Neural progenitor cell (in vitro differentiated cells): ENCODE measurements around the gene KCNMA1. TPM values are rescaled to one million over a fixed set of nuclear protein-coding genes. Genes with fewer than 3 reads are reported as not detected.

Source experiments
- DNase-seq: peaks from one replicate; pipeline ENCODE4 v3.0.0-alpha.2; 2016; ENCODE audit warnings: low spot score
- H2AFZ ChIP-seq: fragments of 200-600 bp; sonication (generic); replicated peaks from 2 replicates; pipeline ENCODE4 v1.6.1; 2016; ENCODE audit warnings: antibody characterized with exemption
- H3F3A ChIP-seq: fragments of 200-600 bp; sonication (generic); 2 replicates; pipeline ENCODE4 v1.6.1; 2016; ENCODE audit warnings: antibody characterized with exemption, low read depth
- H3K27ac ChIP-seq: fragments of 200-600 bp; sonication (generic); 2 replicates; pipeline ENCODE4 v1.5.1; 2016; ENCODE audit warnings: mild to moderate bottlenecking
- H3K27me3 ChIP-seq: fragments of 200-600 bp; sonication (generic); 2 replicates; pipeline ENCODE4 v1.6.1; 2016; ENCODE audit warnings: mild to moderate bottlenecking, moderate library complexity
- H3K36me3 ChIP-seq: fragments of 200-600 bp; sonication (generic); 2 replicates; pipeline ENCODE4 v1.5.1; 2016
- H3K4me1 ChIP-seq: fragments of 200-600 bp; sonication (generic); 2 replicates; pipeline ENCODE4 v1.6.1; 2016; ENCODE audit warnings: mixed run types
- H3K4me2 ChIP-seq: fragments of 200-600 bp; sonication (generic); 2 replicates; pipeline ENCODE4 v1.6.1; 2016
- H3K4me3 ChIP-seq: fragments of 200-600 bp; sonication (generic); 2 replicates; pipeline ENCODE4 v1.5.1; 2016
- H3K79me2 ChIP-seq: fragments of 200-600 bp; sonication (generic); 2 replicates; pipeline ENCODE4 v1.6.1; 2016; ENCODE audit warnings: low read depth
- H3K9ac ChIP-seq: fragments of 200-600 bp; sonication (generic); 2 replicates; pipeline ENCODE4 v1.6.1; 2016
- H3K9me3 ChIP-seq: fragments of 200-600 bp; sonication (generic); 2 replicates; pipeline ENCODE4 v1.5.1; 2016; ENCODE audit warnings: low read depth
- H4K20me1 ChIP-seq: fragments of 200-600 bp; sonication (generic); 2 replicates; pipeline ENCODE4 v1.6.1; 2016; ENCODE audit warnings: low read depth
- H3K27ac Mint-ChIP-seq: 3 replicates; pipeline ENCODE4 v1.8.0; 2021; ENCODE audit warnings: mixed read lengths
- H3K27me3 Mint-ChIP-seq: 2 replicates; pipeline ENCODE4 v1.8.0; 2022; ENCODE audit warnings: low read depth, mild to moderate bottlenecking, inconsistent platforms, moderate library complexity, mixed read lengths; ENCODE audit not compliant: insufficient read depth
- H3K36me3 Mint-ChIP-seq: 3 replicates; pipeline ENCODE4 v1.8.0; 2021; ENCODE audit warnings: mixed read lengths
- H3K4me1 Mint-ChIP-seq: 3 replicates; pipeline ENCODE4 v1.8.0; 2021; ENCODE audit warnings: mixed read lengths
- H3K4me3 Mint-ChIP-seq: 3 replicates; pipeline ENCODE4 v1.8.0; 2021; ENCODE audit warnings: mild to moderate bottlenecking, moderate library complexity, mixed read lengths
- H3K9me3 Mint-ChIP-seq: 3 replicates; pipeline ENCODE4 v1.8.0; 2020; ENCODE audit warnings: mixed read lengths
- EZH2 ChIP-seq: fragments of 200-600 bp; sonication (generic); IDR thresholded peaks from 2 replicates; pipeline ENCODE4 v1.6.1; 2017; ENCODE audit warnings: antibody characterized with exemption, mild to moderate bottlenecking, moderate library complexity
- EZH2phosphoT487 ChIP-seq: fragments of 200-600 bp; sonication (generic); IDR thresholded peaks from 2 replicates; pipeline ENCODE4 v1.6.1; 2017; ENCODE audit warnings: antibody characterized with exemption
- total RNA-seq: library from RNA; depleted of rRNA; stranded (reverse); fragments of >200 nt; gene quantifications from 2 replicates; pipeline ENCODE4 v1.2.3, GENCODE V29; 2015; ENCODE audit warnings: low replicate concordance
- TF ChIP-seq, protein P1 (sequence below): fragments of 200-600 bp; sonication (generic); IDR thresholded peaks from 2 replicates; pipeline ENCODE4 v1.5.1; 2017; ENCODE audit warnings: antibody characterized with exemption, mild to moderate bottlenecking

The KCNMA1 gene
- total RNA-seq, 1 donor from 2014 or later: 2.4 TPM

DNA sequence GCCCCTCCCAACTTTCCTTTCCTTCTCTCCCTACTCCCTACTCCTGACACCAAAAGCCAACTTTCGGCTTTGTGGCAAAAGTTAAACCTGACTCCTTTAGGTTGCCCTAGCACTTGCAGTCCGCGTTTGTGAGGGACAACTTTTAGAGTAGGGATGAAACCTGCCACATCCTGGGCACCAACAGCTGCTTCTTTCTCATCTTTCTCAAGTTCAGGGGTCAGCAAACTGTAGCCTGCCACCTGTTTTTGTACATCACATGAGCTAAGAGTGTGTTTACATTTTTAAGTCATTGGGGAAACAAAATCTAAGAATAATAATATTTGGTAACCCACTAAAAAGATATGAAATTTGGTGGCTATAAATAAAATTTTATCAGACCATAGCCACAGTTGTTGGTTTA is 660.6 kb downstream of the KCNMA1 start:
- Mint-ChIP-seq H3K27me3 (no peaks in the 10 kb centered on the region), H3K9me3 (peaks cover 5% of the 10 kb centered on the region)
- H3K4me1 ChIP-seq: peaks cover 9% of the 10 kb centered on the region

DNA sequence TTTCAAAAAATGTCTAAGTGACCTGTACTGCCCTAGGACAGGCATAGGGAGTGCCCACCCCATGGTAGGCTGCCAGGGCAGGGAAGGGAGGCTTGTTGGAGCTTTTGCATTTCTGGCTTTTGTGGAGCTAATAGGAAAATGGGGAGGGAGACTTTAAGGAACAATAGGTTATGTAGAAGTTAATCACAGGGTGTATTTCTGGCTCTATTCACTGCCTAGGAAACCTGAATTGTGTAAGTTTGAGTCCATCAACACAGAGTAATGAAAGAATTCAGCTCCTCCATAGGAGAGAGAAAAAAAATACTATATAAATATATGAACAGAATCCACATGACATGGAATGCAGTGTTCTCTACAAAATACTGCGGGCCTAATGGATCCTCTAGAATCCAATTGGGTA is 661.5 kb downstream of the KCNMA1 start:
- Histone ChIP-seq H3K9me3 (no peaks in the 10 kb centered on the region), H2AFZ (no peak overlapping the region), H3K4me2 (no peak overlapping the region), H3K9ac (no peak overlapping the region), H3F3A (peaks cover 2% of the 10 kb centered on the region), H3K27me3 (no peaks in the 10 kb centered on the region), H3K4me3 (no peak overlapping the region), H3K79me2 (no peaks in the 10 kb centered on the region), H3K36me3 (no peaks in the 10 kb centered on the region), H3K27ac (no peak overlapping the region), H4K20me1 (no peaks in the 10 kb centered on the region), H3K4me1 (peaks cover 9% of the 10 kb centered on the region)
- no peak for DNase-seq
- Mint-ChIP-seq H3K27ac (no peak overlapping the region), H3K36me3 (no peaks in the 10 kb centered on the region), H3K9me3 (peaks cover 4% of the 10 kb centered on the region), H3K27me3 (no peaks in the 10 kb centered on the region), H3K4me3 (no peak overlapping the region), H3K4me1 (peaks cover 20% of the 10 kb centered on the region)
- TF ChIP-seq, protein P1, sequence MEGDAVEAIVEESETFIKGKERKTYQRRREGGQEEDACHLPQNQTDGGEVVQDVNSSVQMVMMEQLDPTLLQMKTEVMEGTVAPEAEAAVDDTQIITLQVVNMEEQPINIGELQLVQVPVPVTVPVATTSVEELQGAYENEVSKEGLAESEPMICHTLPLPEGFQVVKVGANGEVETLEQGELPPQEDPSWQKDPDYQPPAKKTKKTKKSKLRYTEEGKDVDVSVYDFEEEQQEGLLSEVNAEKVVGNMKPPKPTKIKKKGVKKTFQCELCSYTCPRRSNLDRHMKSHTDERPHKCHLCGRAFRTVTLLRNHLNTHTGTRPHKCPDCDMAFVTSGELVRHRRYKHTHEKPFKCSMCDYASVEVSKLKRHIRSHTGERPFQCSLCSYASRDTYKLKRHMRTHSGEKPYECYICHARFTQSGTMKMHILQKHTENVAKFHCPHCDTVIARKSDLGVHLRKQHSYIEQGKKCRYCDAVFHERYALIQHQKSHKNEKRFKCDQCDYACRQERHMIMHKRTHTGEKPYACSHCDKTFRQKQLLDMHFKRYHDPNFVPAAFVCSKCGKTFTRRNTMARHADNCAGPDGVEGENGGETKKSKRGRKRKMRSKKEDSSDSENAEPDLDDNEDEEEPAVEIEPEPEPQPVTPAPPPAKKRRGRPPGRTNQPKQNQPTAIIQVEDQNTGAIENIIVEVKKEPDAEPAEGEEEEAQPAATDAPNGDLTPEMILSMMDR: no peak
- TF ChIP-seq EZH2phosphoT487 (no peak), EZH2 (no peak)

More for the DNA sequence above, 660.6 kb downstream of the KCNMA1 start:
- H3K4me2 ChIP-seq: no peak overlapping the region
- H3K27me3 ChIP-seq: no peaks in the 10 kb centered on the region
- no peaks in the 10 kb centered on the region for H3K36me3 ChIP-seq
- Mint-ChIP-seq H3K36me3 (no peaks in the 10 kb centered on the region), H3K27ac (no peak overlapping the region), H3K4me3 (no peak overlapping the region), H3K4me1 (peaks cover 29% of the 10 kb centered on the region)
- no peak overlapping the region for H2AFZ ChIP-seq
- no peak overlapping the region for H3K9ac ChIP-seq
- TF ChIP-seq EZH2phosphoT487 (no peak), EZH2 (no peak)
- TF ChIP-seq, protein P1: no peak
- no peaks in the 10 kb centered on the region for H3K9me3 ChIP-seq
- H3K27ac ChIP-seq: no peak overlapping the region
- DNase-seq: no peak
- no peaks in the 10 kb centered on the region for H3K79me2 ChIP-seq
- H3F3A ChIP-seq: peaks cover 5% of the 10 kb centered on the region
- no peak overlapping the region for H3K4me3 ChIP-seq
- H4K20me1 ChIP-seq: no peaks in the 10 kb centered on the region

DNA sequence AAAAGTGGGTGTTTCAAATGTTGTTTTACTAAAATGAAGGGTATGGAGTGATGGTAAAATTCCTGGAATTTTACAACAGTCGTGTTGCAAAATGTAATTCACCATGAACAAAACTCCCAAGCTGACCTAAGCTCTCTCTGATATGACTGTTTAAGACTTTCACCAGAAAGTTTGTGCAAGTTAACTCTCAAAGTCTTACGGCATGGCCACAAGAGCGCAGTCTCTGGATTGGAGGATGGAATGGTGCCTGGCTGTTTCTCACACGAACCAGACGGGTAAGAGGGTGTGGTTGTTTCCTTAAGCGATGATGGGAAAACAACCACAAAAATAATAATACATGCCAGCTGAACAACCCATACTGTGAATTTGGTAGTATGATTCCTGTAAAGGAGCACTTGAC is 662.5 kb downstream of the KCNMA1 start:
- Histone ChIP-seq H3K27ac (no peak overlapping the region), H3K27me3 (no peaks in the 10 kb centered on the region), H3F3A (no peaks in the 10 kb centered on the region), H3K9ac (no peak overlapping the region), H3K4me3 (no peak overlapping the region), H2AFZ (no peak overlapping the region), H3K4me2 (no peak overlapping the region), H3K79me2 (no peaks in the 10 kb centered on the region), H3K9me3 (no peaks in the 10 kb centered on the region), H3K4me1 (peaks cover 14% of the 10 kb centered on the region), H4K20me1 (no peaks in the 10 kb centered on the region), H3K36me3 (no peaks in the 10 kb centered on the region)
- Mint-ChIP-seq H3K27ac (no peak overlapping the region), H3K4me3 (no peak overlapping the region), H3K9me3 (peaks cover 1% of the 10 kb centered on the region), H3K27me3 (no peaks in the 10 kb centered on the region), H3K36me3 (no peaks in the 10 kb centered on the region), H3K4me1 (peaks cover 26% of the 10 kb centered on the region)
- no peak for DNase-seq
- TF ChIP-seq EZH2phosphoT487: no peak
- TF ChIP-seq, protein P1: no peak
- TF ChIP-seq EZH2: no peak
